Renal cortical epithelial cell (primary cell): ENCODE data around the gene OSBPL1A. TPM values are rescaled to one million over a fixed set of nuclear protein-coding genes. Genes with fewer than 3 reads are reported as not detected.

Experiments
- DNase-seq: peaks from one replicate; pipeline ENCODE4 v3.0.0-alpha.2; 2011; ENCODE audit warnings: low read depth
- total RNA-seq: library from RNA; depleted of rRNA; stranded (reverse); fragments of >200 nt; gene quantifications from 2 replicates; pipeline ENCODE4 v1.2.3, GENCODE V29; 2014

Gene OSBPL1A
- total RNA-seq, 1 donor from 2014 or later, result 35.1 TPM

- DNase-seq, result no peak
Observed at GRCh38 chr18:24126155-24126961, 271.3 kb downstream of the OSBPL1A start.

GRCh38 chr18:24121625-24122024 is 276.0 kb downstream of the OSBPL1A start:
- DNase-seq, result no peak

- DNase-seq, result no peak
Observed at GRCh38 chr18:24120676-24121075, 276.9 kb downstream of the OSBPL1A start.

GRCh38 chr18:24118750-24119577 is 278.7 kb downstream of the OSBPL1A start:
- DNase-seq, result peak; percentile 75

GRCh38 chr18:24115628-24116027 is 282.0 kb downstream of the OSBPL1A start:
- DNase-seq, result no peak

- no peak for DNase-seq
Observed at GRCh38 chr18:24114924-24115549, 282.6 kb downstream of the OSBPL1A start.

GRCh38 chr18:24112874-24113615 is 284.6 kb downstream of the OSBPL1A start:
- DNase-seq, result peak; percentile 78

GRCh38 chr18:24112464-24112863 is 285.2 kb downstream of the OSBPL1A start:
- DNase-seq, result no peak

Other genes starting within 250 kb of the OSBPL1A start
- gene IMPACT, start 28.8 kb upstream of the OSBPL1A start, total RNA-seq, result 34.2 and 36.5 TPM in 2 replicates
- 0.05 TPM in 1 of 2 replicates, not detected in the other for gene HRH4, start 62.8 kb upstream of the OSBPL1A start, total RNA-seq